CD4-positive, alpha-beta T cell treated with Interleukin-21 for 1 hour (primary cell): Measurements from ENCODE around the gene WDR62.
"Not testable (repeated sequence)": the region's sequence is repeated elsewhere in the genome, so short reads cannot be mapped to it uniquely, and the experiment has no call there.

ENCODE experiments used
- DNase-seq: peaks from one replicate; pipeline ENCODE4 v3.0.0-alpha.2; 2020

Gene WDR62

GRCh38 chr19:36113425-36113824 is 58.7 kb downstream of the WDR62 start:
- no peak for DNase-seq

GRCh38 chr19:36113894-36114720 is 59.4 kb downstream of the WDR62 start:
- DNase-seq: peak; percentile 31

DNA sequence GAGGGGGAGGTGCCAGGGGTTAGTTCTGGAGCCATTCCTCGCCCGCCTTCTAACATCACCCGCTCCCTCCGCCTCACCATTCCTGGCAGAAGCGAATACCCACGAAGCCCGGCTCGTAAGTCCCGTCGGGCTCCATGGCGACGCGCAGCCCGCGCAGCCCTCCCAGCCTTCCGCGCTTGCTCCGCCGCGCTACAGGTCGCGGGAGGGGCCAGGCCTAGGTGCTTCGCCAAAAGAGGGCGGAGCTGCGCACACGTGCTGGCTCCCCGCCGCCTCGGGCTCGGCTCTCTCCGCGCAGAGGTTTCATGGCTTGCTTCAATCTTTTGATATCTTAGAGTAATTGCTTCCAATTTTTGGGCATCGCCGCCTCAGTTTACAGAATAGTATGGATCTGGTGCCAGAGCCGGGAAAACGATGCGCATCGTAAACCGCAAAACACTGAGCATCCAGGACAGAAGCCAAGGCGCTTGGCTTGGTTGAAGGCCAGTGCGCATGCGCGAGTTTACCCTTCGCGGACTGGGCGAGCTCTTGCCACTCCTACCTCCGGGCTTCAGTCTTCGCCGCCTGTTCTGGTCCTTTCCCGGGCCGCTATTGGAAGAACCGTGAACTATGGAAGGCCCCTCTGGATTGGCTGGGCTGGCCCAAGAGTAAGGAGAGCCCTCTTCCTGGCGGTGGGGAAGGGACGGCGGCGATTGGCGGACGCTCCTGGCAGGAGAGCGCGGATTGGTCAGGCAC is 60.2 kb downstream of the WDR62 start, which contains the start of gene POLR2I:
TSS of gene POLR2I (minus strand) at position 155 of the 732 bp plus-strand sequence. CDS start at position 136, 19 bp downstream.
- peak; percentile 100 for DNase-seq

GRCh38 chr19:36115453-36116343 is 61.0 kb downstream of the WDR62 start, which contains the start of gene TBCB:
TSS of gene TBCB (plus strand) at chr19:36115468. CDS start at chr19:36115561, 93 bp downstream.
- no peak for DNase-seq

DNA sequence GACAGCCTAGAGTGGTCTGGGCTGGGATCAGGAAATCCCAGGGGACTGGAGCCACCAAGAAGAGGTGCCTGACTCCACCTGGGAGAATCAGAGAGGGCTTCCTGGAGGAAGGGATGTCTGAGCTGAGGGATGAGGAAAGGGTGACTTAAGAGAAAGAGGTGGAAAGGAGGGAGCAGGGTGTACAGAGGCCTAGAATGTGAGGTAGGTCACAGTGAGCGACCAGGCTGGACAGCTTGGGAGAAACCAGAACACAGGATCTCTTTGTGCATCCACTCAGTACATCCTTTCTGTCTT is 61.6 kb downstream of the WDR62 start:
- DNase-seq: no peak

DNA sequence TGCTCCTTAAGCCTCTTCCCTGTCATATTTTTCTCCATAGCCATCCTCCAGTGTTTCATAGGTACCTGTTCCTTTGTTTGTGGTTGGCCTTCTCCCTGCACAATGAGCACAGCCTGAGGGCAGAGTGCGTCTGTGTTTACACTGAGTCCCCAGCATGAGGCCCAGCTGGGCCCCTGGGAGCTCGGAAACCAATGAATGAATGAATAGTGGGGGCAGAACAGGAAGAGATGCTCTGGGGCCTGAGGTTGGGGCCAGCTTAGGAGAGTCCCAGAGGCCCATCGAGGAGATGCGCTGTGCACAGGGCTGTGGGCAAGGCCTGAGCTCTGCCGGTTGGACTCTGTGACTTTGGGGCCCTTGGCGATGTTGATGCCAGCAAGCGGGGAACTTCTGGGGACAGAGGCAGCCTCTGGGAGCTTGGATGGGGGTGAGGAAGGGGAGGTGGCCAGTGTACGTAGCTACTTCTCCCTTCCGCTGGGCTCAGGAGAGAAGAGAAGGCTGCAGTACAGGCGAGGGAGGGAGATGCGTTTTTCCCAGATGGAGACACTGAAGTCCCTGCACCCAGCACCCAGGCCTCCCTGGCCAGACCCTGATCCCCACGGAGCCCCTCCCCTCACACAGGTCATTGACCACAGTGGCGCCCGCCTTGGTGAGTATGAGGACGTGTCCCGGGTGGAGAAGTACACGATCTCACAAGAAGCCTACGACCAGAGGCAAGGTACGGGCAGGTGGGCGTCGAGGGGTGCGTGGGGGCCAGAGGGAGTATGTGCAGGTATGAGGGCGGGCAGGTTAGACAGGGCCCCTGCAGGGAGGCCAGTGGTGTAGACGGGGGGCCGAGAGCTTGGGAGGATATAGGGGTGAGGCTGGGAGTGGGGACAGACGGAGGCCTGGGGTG is 65.6 kb downstream of the WDR62 start:
- no peak for DNase-seq

GRCh38 chr19:36120984-36121358 is 66.3 kb downstream of the WDR62 start:
- DNase-seq: no peak

- no peak for DNase-seq
Measured at GRCh38 chr19:36121486-36122124, 66.9 kb downstream of the WDR62 start.

GRCh38 chr19:36125557-36125956 is 70.9 kb downstream of the WDR62 start:
- DNase-seq: no peak

DNA sequence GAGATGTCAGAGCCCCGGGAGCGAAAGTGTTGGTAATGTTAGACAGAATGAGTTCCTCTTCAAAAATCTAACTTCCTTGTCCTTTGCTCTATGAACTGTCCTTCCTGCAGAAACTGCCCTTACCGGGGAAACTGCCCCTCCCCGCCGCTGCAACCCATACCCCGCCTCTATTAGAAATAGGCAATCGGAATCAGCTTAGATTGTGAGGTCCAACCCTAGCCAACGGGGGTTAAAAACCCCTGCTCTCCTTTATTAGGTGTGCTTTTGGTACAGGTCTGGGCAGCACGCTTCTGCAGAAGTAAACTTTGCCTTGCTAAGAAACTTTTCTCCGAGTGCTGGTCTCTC is 73.7 kb downstream of the WDR62 start:
- no peak for DNase-seq

DNA sequence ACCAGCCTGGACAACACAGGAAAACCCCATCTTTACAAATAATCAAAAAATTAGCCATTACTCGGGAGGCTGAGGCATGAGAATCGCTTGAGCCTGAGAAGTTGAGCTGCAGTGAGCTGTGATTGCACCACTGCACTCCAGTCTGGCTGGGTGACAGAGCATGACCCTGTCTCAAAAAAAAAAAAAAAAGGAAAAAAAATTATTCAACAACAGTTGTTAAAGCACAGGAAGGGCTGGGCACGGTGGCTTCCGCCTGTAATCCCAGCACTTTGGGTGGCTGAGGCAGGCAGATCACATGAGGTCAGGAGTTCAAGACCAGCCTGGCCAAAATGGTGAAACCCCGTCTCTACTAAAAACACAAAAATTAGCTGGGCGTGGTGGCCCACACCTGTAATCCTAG is 76.5 kb downstream of the WDR62 start:
- DNase-seq: peak; percentile 38

DNA sequence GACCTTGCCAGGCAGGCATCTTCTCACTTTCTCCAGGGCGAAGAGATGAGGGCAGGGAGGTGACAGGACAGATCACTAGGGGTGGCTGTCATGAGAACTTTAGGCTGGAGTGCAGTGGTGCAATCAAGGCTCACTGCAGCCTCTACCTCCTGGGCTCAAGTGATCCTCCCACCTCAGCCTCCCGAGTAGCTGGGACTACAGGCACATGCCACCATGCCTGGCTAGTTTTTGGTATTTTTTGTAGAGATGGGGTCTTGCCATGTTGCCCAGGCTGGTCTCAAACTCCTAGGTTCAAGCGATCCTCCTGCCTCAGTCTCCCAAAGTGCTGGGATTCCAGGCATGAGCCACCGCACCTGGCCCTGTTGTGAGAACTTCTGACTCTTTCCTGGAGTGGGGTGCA is 80.2 kb downstream of the WDR62 start:
- not testable (repeated sequence) for DNase-seq

GRCh38 chr19:36136964-36137686 is 82.4 kb downstream of the WDR62 start:
- DNase-seq: no peak

DNA sequence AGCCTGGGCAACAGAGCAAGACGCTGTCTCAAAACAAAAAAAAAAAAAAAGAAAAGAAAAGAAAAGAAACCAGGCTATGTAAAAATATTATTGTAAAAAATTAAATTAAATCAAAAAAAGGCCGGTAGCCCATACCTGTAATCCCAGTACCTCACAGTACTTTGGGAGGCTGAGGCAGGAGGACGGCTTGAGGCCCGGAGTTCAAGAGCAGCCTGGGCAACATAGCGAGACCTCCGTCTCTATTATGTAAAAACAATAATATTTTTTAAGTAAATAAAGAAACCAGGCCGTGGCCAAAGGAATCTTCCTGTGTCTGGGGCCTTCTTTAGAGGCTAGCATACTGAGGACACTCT is 84.4 kb downstream of the WDR62 start:
- DNase-seq: no peak

DNA sequence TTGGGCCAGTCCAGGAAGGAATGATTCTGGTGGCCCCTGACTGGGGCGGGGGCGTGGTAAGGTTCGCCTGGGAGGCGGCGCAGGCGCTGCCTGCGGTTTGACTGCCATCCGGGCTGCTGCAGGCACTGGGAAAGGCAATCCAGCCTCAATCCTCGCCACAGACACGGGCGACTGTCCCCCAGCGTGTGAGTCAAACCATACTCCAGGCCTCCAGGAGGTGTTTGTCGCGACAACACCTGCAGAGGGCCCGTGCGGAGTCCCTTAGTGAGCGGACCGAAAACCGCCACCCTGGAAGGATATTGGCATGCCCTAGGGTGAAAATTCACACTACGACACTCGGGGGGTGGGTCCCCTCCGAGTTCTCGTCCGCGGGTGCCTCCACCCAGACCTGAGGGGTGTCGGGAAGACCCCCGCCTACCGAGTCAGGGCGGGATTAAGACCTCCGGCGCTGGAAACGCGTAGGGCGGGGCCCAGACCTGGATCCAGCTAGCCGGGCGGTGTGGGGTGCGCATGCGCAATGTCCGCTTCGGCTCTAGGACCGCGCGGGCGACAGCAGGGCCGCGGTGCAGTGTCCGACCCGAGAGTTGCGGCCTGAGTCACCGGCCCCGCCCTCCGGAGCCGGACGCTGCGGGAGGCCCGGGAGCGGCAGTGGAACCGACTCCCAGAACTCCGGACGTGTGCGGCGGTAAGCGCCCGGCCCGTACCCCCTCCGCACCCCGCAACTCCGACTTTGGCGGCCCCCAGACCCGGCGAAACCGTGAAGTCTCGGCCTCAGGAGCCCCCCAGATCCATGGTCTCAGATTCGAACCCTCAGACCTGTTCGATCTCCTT is 85.0 kb downstream of the WDR62 start, which contains the start of gene CAPNS1:
TSS of gene CAPNS1 (plus strand) at position 594 of the 831 bp plus-strand sequence. CDS start 946 bp downstream, outside the sequence.
- DNase-seq: peak; percentile 93

- DNase-seq: no peak
Measured at GRCh38 chr19:36140304-36141038, 85.8 kb downstream of the WDR62 start.

- DNase-seq: peak; percentile 94
Measured at GRCh38 chr19:36141039-36141927, 86.6 kb downstream of the WDR62 start.

- DNase-seq: no peak
Measured at GRCh38 chr19:36142046-36142445, 87.3 kb downstream of the WDR62 start.
